Measurements from ENCODE around the gene MEG3.

The MEG3 gene

GRCh38 chr14:100819829-100820475, 6.0 kb upstream of the MEG3 start:
- H3K79me2 ChIP-seq (ENCODE audit: insufficient read depth, low read length) = no peaks in the 10 kb centered on the region
- no peaks in the 10 kb centered on the region for H3K9me3 ChIP-seq (ENCODE audit: insufficient read depth, low read length)
- no peaks in the 10 kb centered on the region for H3K27me3 ChIP-seq (ENCODE audit: low read length)
- TF ChIP-seq CTCF (IDR thresholded peaks at IDR 0.05; ENCODE audit: insufficient read depth, low read length, poor library complexity, severe bottlenecking) = no peak
- TF ChIP-seq EZH2phosphoT487 (conservative IDR thresholded peaks at IDR 0.05; ENCODE audit: low read length) = no peak
- H3K9me2 ChIP-seq (replicated peaks; ENCODE audit: insufficient read depth, low read length) = no peaks in the 10 kb centered on the region
- H3K36me3 ChIP-seq (ENCODE audit: low read length) = no peaks in the 10 kb centered on the region
- H3K27ac ChIP-seq (ENCODE audit: low read depth, low read length) = no peak overlapping the region
- no peak overlapping the region for H2AFZ ChIP-seq (ENCODE audit: low read depth, low read length, severe bottlenecking)
- no peak overlapping the region for H3K9ac ChIP-seq (ENCODE audit: low read length)
- H4K20me1 ChIP-seq (ENCODE audit: low read depth, low read length) = no peaks in the 10 kb centered on the region
- H3K4me2 ChIP-seq (ENCODE audit: low read depth, low read length, poor library complexity, severe bottlenecking) = no peak overlapping the region
- H3K4me3 ChIP-seq (ENCODE audit: insufficient read depth, low read length, poor library complexity, severe bottlenecking) = no peak overlapping the region
- H3F3A ChIP-seq (ENCODE audit: insufficient read depth) = no peaks in the 10 kb centered on the region

- no peak overlapping the region for H3K9ac ChIP-seq (ENCODE audit: low read length)
Observed at GRCh38 chr14:100820957-100821356, 5.0 kb upstream of the MEG3 start.

GRCh38 chr14:100822013-100822412, 3.9 kb upstream of the MEG3 start:
- no peak overlapping the region for H3K9ac ChIP-seq (ENCODE audit: low read length)
- H3K4me3 ChIP-seq (ENCODE audit: insufficient read depth, low read length, poor library complexity, severe bottlenecking) = no peak overlapping the region
- H2AFZ ChIP-seq (ENCODE audit: low read depth, low read length, severe bottlenecking) = no peak overlapping the region
- H3K9me3 ChIP-seq (ENCODE audit: insufficient read depth, low read length) = no peaks in the 10 kb centered on the region
- no peaks in the 10 kb centered on the region for H3K36me3 ChIP-seq (ENCODE audit: low read length)
- H3K27me3 ChIP-seq (ENCODE audit: low read length) = no peaks in the 10 kb centered on the region
- H3F3A ChIP-seq (ENCODE audit: insufficient read depth) = no peaks in the 10 kb centered on the region
- no peaks in the 10 kb centered on the region for H4K20me1 ChIP-seq (ENCODE audit: low read depth, low read length)
- no peaks in the 10 kb centered on the region for H3K79me2 ChIP-seq (ENCODE audit: insufficient read depth, low read length)
- no peak overlapping the region for H3K27ac ChIP-seq (ENCODE audit: low read depth, low read length)
- no peak overlapping the region for H3K4me2 ChIP-seq (ENCODE audit: low read depth, low read length, poor library complexity, severe bottlenecking)
- no peak for TF ChIP-seq EZH2phosphoT487 (conservative IDR thresholded peaks at IDR 0.05; ENCODE audit: low read length)
- no peak for TF ChIP-seq CTCF (IDR thresholded peaks at IDR 0.05; ENCODE audit: insufficient read depth, low read length, poor library complexity, severe bottlenecking)
- H3K9me2 ChIP-seq (replicated peaks; ENCODE audit: insufficient read depth, low read length) = no peaks in the 10 kb centered on the region

More at GRCh38 chr14:100820957-100821356, 5.0 kb upstream of the MEG3 start:
- no peak overlapping the region for H3K27ac ChIP-seq (ENCODE audit: low read depth, low read length)
- H3K9me3 ChIP-seq (ENCODE audit: insufficient read depth, low read length) = no peaks in the 10 kb centered on the region
- H3F3A ChIP-seq (ENCODE audit: insufficient read depth) = no peaks in the 10 kb centered on the region
- H3K4me3 ChIP-seq (ENCODE audit: insufficient read depth, low read length, poor library complexity, severe bottlenecking) = no peak overlapping the region
- H4K20me1 ChIP-seq (ENCODE audit: low read depth, low read length) = no peaks in the 10 kb centered on the region
- no peaks in the 10 kb centered on the region for H3K36me3 ChIP-seq (ENCODE audit: low read length)
- H3K4me2 ChIP-seq (ENCODE audit: low read depth, low read length, poor library complexity, severe bottlenecking) = no peak overlapping the region
- no peaks in the 10 kb centered on the region for H3K9me2 ChIP-seq (replicated peaks; ENCODE audit: insufficient read depth, low read length)
- TF ChIP-seq EZH2phosphoT487 (conservative IDR thresholded peaks at IDR 0.05; ENCODE audit: low read length) = no peak
- TF ChIP-seq CTCF (IDR thresholded peaks at IDR 0.05; ENCODE audit: insufficient read depth, low read length, poor library complexity, severe bottlenecking) = no peak
- H3K27me3 ChIP-seq (ENCODE audit: low read length) = no peaks in the 10 kb centered on the region
- H2AFZ ChIP-seq (ENCODE audit: low read depth, low read length, severe bottlenecking) = no peak overlapping the region
- H3K79me2 ChIP-seq (ENCODE audit: insufficient read depth, low read length) = no peaks in the 10 kb centered on the region
